Upper lobe of left lung (tissue), 6 donors: ENCODE results near the gene WDR90. TPM values are rescaled to one million over a fixed set of nuclear protein-coding genes. Genes with fewer than 3 reads are reported as not detected.

ENCODE experiments used
- ATAC-seq, 2 donors: fragments of 200-7000 bp; cut with Tn5 transposase; one replicate each; pipeline ENCODE4 v1.9.1; 2022; ENCODE audit warnings: mild to moderate bottlenecking in 2 of 2, moderate library complexity in 2 of 2; ENCODE audit not compliant: low FRiP score in 2 of 2
- DNase-seq, 2 donors: peaks; one replicate each; pipeline ENCODE4 v3.0.0-alpha.2; 2019 to 2020
- H3K27ac ChIP-seq, 4 donors: fragments of 200-600 bp; sonication (generic); one replicate each; pipeline ENCODE4 v1.5.1; 2016 to 2019
- H3K27me3 ChIP-seq, 4 donors: fragments of 200-600 bp; sonication (generic); one replicate each; pipeline ENCODE4 v1.5.1; 2017 to 2019
- H3K36me3 ChIP-seq, 4 donors: fragments of 200-600 bp; sonication (generic); one replicate each; pipeline ENCODE4 v1.5.1; 2016 to 2019
- H3K4me1 ChIP-seq, 4 donors: fragments of 200-600 bp; sonication (generic); one replicate each; pipeline ENCODE4 v1.5.1; 2018 to 2019
- H3K4me3 ChIP-seq, 4 donors: fragments of 200-600 bp; sonication (generic); one replicate each; pipeline ENCODE4 v1.5.1; 2017 to 2019; ENCODE audit warnings: mild to moderate bottlenecking in 2 of 4, moderate library complexity in 1 of 4
- H3K9me3 ChIP-seq, 4 donors: fragments of 200-600 bp; sonication (generic); one replicate each; pipeline ENCODE4 v1.5.1; 2018 to 2019
- CTCF ChIP-seq, 6 experiments: fragments of 450-650 bp in 4 of 6; fragments of 200-600 bp in 2 of 6; sonication (generic) in 2 of 6; IDR thresholded peaks; one replicate each; pipeline ENCODE4 v1.5.1; 2016 to 2019; ENCODE audit warnings: antibody characterized with exemption in 6 of 6
- EP300 ChIP-seq, 4 donors: sonication (generic); formaldehyde crosslinking; IDR thresholded peaks; one replicate each; pipeline ENCODE4 v1.5.1; 2017; ENCODE audit warnings: antibody characterized with exemption in 4 of 4, control low read depth in 2 of 4
- POLR2A ChIP-seq, 4 donors: fragments of 450-650 bp; IDR thresholded peaks; one replicate each; pipeline ENCODE4 v1.5.1; 2016 to 2017; ENCODE audit warnings: antibody characterized with exemption in 4 of 4, mild to moderate bottlenecking in 2 of 4
- POLR2AphosphoS5 ChIP-seq, 2 donors: sonication (generic); formaldehyde crosslinking; IDR thresholded peaks; one replicate each; pipeline ENCODE4 v1.5.1; 2017; ENCODE audit warnings: antibody characterized with exemption in 2 of 2
- WGBS, 2 donors: methylation state at CpG; one replicate each; pipeline ENCODE4 v1.1.5; 2017 to 2018; 5-methylcytosine and 5-hydroxymethylcytosine counted together
- total RNA-seq, 6 donors: library from RNA; depleted of rRNA in 4 of 6; stranded (reverse); fragments of >200 nt in 4 of 6; gene quantifications; one replicate each; pipeline versions ENCODE4 v1.1.0 to v1.2.1, GENCODE V29; 2016 to 2021
- donor health status: DM: no; HTN: no; CAD: no; lungs with moderate emphysema.
- donor health status: DM: no; HTN: yes; CAD: no; lungs with severe emphysema.

The WDR90 gene
- total RNA-seq, 6 donors from 2014 or later, result 18.8 to 174 (median 34.1) TPM

- TF ChIP-seq CTCF (IDR thresholded peaks at IDR 0.05), result no peak
- no peak for TF ChIP-seq POLR2A (IDR thresholded peaks at IDR 0.05)
- TF ChIP-seq EP300 (IDR thresholded peaks at IDR 0.05), result no peak
- no peak for TF ChIP-seq POLR2AphosphoS5 (IDR thresholded peaks at IDR 0.05)
- no peak overlapping the region for H3K27ac ChIP-seq
- H3K4me3 ChIP-seq, result no peak overlapping the region
- peaks cover 0 to 36% (median 7%) of the 10 kb centered on the region in 4 donors for H3K36me3 ChIP-seq
- no peak for ATAC-seq
- peaks cover 17 to 36% (median 20%) of the 10 kb centered on the region in 4 donors for H3K4me1 ChIP-seq
- no peaks in the 10 kb centered on the region for H3K9me3 ChIP-seq
- 87 to 94% methylated on average over 18 to 24 of the region's 28 CpGs for WGBS, 2 donors
- H3K27me3 ChIP-seq, result no peaks in the 10 kb centered on the region
- DNase-seq, result no peak
Observed at GRCh38 chr16:652454-653305, 3.5 kb downstream of the WDR90 start.

GRCh38 chr16:654034-654433, 4.9 kb downstream of the WDR90 start:
- DNase-seq, result no peak
- H3K4me3 ChIP-seq, result no peak overlapping the region
- H3K27me3 ChIP-seq, result no peaks in the 10 kb centered on the region
- H3K27ac ChIP-seq, result no peak overlapping the region
- H3K4me1 ChIP-seq, result peaks cover 7 to 22% (median 11%) of the 10 kb centered on the region in 4 donors
- no peaks in the 10 kb centered on the region for H3K9me3 ChIP-seq
- H3K36me3 ChIP-seq, result peaks cover 0 to 47% (median 14%) of the 10 kb centered on the region in 4 donors
- 87 to 97% methylated on average over 12 of the region's 12 CpGs for WGBS, 2 donors
- TF ChIP-seq POLR2A (IDR thresholded peaks at IDR 0.05), result no peak
- no peak for TF ChIP-seq CTCF (IDR thresholded peaks at IDR 0.05)
- TF ChIP-seq EP300 (IDR thresholded peaks at IDR 0.05), result no peak
- no peak for TF ChIP-seq POLR2AphosphoS5 (IDR thresholded peaks at IDR 0.05)
- no peak for ATAC-seq

- no peak for DNase-seq
- Histone ChIP-seq H3K36me3 (peaks cover 0 to 45% (median 14%) of the 10 kb centered on the region in 4 donors), H3K27me3 (no peaks in the 10 kb centered on the region), H3K9me3 (no peaks in the 10 kb centered on the region), H3K4me3 (no peak overlapping the region), H3K4me1 (peaks cover 13 to 26% (median 14%) of the 10 kb centered on the region in 4 donors), H3K27ac (no peak overlapping the region)
- TF ChIP-seq POLR2AphosphoS5 (IDR thresholded peaks at IDR 0.05) (no peak), POLR2A (IDR thresholded peaks at IDR 0.05) (no peak), CTCF (IDR thresholded peaks at IDR 0.05) (no peak), EP300 (IDR thresholded peaks at IDR 0.05) (no peak)
- WGBS, 2 donors, result 98% methylated on average over 9 to 20 of the region's 22 CpGs
- no peak for ATAC-seq
Observed at GRCh38 chr16:657487-657886, 8.3 kb downstream of the WDR90 start.

GRCh38 chr16:658679-659571, 9.8 kb downstream of the WDR90 start:
- H3K27ac ChIP-seq, result no peak overlapping the region
- ATAC-seq (no peak), DNase-seq (no peak)
- no peaks in the 10 kb centered on the region for H3K27me3 ChIP-seq
- WGBS, 2 donors, result 93 to 98% methylated on average over 6 to 31 of the region's 35 CpGs
- TF ChIP-seq EP300 (IDR thresholded peaks at IDR 0.05) (no peak), POLR2A (IDR thresholded peaks at IDR 0.05) (no peak), CTCF (IDR thresholded peaks at IDR 0.05) (no peak), POLR2AphosphoS5 (IDR thresholded peaks at IDR 0.05) (no peak)
- H3K4me3 ChIP-seq, result no peak overlapping the region
- peaks cover 0 to 38% (median 11%) of the 10 kb centered on the region in 4 donors for H3K36me3 ChIP-seq
- H3K9me3 ChIP-seq, result no peaks in the 10 kb centered on the region
- H3K4me1 ChIP-seq, result peaks cover 13 to 20% (median 14%) of the 10 kb centered on the region in 4 donors
